Kidney (tissue), 14 donors: Measurements from ENCODE around the gene CHST13. TPM values are rescaled to one million over a fixed set of nuclear protein-coding genes. Genes with fewer than 3 reads are reported as not detected.
A peak's percentile ranks its signal among the peaks of the same experiment; 100 is the strongest.

Source experiments
- DNase-seq, 5 donors: peaks; one replicate each; pipeline ENCODE4 v3.0.0-alpha.2; 2013 to 2020
- FAIRE-seq: peaks from 2 replicates; lab custom pipeline; 2012; peaks lifted over from hg19 to GRCh38; lab: Jason Lieb, UNC
- H3K27ac ChIP-seq, 2 donors: one replicate each; pipeline ENCODE4 v1.7.0; 2013; ENCODE audit warnings: low read depth in 2 of 2, low read length in 2 of 2, inconsistent platforms in 1 of 2
- H3K27me3 ChIP-seq: one replicate; pipeline ENCODE4 v1.7.1; 2013; ENCODE audit warnings: low read length, inconsistent platforms; ENCODE audit not compliant: control insufficient read depth, insufficient read depth
- H3K36me3 ChIP-seq, 3 donors: one replicate each; pipeline versions ENCODE4 v1.7.0 to v1.7.1; 2013; ENCODE audit warnings: low read length in 3 of 3, control low read depth in 1 of 3, inconsistent platforms in 1 of 3; ENCODE audit not compliant: insufficient read depth in 3 of 3, control insufficient read depth in 2 of 3
- H3K4me1 ChIP-seq, 3 donors: one replicate each; pipeline versions ENCODE4 v1.7.0 to v1.7.1; 2013; ENCODE audit warnings: low read length in 3 of 3, inconsistent platforms in 1 of 3, low read depth in 1 of 3; ENCODE audit not compliant: control insufficient read depth in 2 of 3, insufficient read depth in 2 of 3
- H3K4me3 ChIP-seq, 3 donors: one replicate each; pipeline versions ENCODE4 v1.7.0 to v1.8.1; 2013; ENCODE audit warnings: low read length in 3 of 3, control low read depth in 1 of 3, inconsistent platforms in 1 of 3
- H3K9ac ChIP-seq, 3 donors: one replicate each; pipeline versions ENCODE4 v1.7.0 to v1.7.1; 2013; ENCODE audit warnings: low read length in 3 of 3, control low read depth in 1 of 3, inconsistent platforms in 1 of 3
- H3K9me3 ChIP-seq, 3 donors: one replicate each; pipeline versions ENCODE4 v1.7.0 to v1.7.1; 2013; ENCODE audit warnings: low read length in 3 of 3, control low read depth in 1 of 3, inconsistent platforms in 1 of 3; ENCODE audit not compliant: control insufficient read depth in 2 of 3, insufficient read depth in 1 of 3
- intact Hi-C: fragments of 100-400 bp; cut with DNase I; formaldehyde crosslinking; loops from one replicate; pipeline ENCODE4 v1.11.1; 2022
- polyA plus RNA-seq: library from polyadenylated mRNA; stranded (reverse); fragments of 350-450 nt; fragmentation: Illumina TruSeq; extraction: RNeasy Lipid Tissue Mini Kit (QIAGEN cat#74804); gene quantifications from one replicate; pipeline ENCODE4 v1.2.3, GENCODE V29; 2014; ENCODE audit warnings: low read depth, low replicate concordance; ENCODE audit not compliant: insufficient read depth
- total RNA-seq: library from RNA; stranded (reverse); fragmentation: NEBNext Ultra II Directional; extraction: Animal tissue kit (Norgen Biotek cat#: 25700); gene quantifications from one replicate; pipeline ENCODE4 v1.2.1, GENCODE V29; 2021
- TF ChIP-seq, protein P1 (sequence below): IDR thresholded peaks from 3 replicates; pipeline ENCODE4 v1.5.1; 2012; ENCODE audit warnings: mild to moderate bottlenecking, moderate library complexity, borderline replicate concordance; ENCODE audit not compliant: insufficient read depth; ENCODE audit errors: extremely low read depth
- donor health status: control.
- donor health status: control.
- donor health status: control.
- donor health status: control.
- donor health status: control.
- donor health status: DM: yes; HTN: yes; CAD: no.
- donor health status: Normal renal cell carcinoma (clear cell type).

The CHST13 gene
- total and polyA plus RNA-seq, 2 donors from 2014 or later, result 3.3 to 7.0 TPM

DNA sequence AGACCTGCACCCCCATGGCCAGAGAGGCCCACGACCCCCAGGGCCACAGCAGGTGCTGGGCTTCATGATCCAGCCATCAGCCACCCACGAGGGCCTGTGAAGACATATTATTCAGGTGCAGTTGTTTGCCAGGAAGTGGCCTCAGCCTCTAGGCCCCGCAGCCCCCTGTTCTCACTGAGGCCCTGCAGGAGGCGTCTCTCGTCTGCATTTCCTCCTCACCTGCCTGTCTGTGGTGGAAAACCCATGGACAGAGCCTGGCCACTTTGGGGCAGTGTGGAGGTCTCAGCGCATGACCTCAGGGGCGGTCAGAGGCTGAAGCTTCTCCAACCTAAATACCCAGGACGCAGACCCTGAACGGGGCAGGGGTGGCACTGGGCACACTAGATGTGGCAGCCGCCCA lies 25.0 kb upstream of the CHST13 start:
- Histone ChIP-seq H3K27me3 (no peaks in the 10 kb centered on the region), H3K9ac (no peak overlapping the region), H3K27ac (no peak overlapping the region), H3K4me3 (no peak overlapping the region), H3K36me3 (no peaks in the 10 kb centered on the region), H3K4me1 (no peaks in the 10 kb centered on the region), H3K9me3 (no peaks in the 10 kb centered on the region)
- TF ChIP-seq, protein P1, sequence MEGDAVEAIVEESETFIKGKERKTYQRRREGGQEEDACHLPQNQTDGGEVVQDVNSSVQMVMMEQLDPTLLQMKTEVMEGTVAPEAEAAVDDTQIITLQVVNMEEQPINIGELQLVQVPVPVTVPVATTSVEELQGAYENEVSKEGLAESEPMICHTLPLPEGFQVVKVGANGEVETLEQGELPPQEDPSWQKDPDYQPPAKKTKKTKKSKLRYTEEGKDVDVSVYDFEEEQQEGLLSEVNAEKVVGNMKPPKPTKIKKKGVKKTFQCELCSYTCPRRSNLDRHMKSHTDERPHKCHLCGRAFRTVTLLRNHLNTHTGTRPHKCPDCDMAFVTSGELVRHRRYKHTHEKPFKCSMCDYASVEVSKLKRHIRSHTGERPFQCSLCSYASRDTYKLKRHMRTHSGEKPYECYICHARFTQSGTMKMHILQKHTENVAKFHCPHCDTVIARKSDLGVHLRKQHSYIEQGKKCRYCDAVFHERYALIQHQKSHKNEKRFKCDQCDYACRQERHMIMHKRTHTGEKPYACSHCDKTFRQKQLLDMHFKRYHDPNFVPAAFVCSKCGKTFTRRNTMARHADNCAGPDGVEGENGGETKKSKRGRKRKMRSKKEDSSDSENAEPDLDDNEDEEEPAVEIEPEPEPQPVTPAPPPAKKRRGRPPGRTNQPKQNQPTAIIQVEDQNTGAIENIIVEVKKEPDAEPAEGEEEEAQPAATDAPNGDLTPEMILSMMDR, result no peak
- DNase-seq, result peak in 1 of 5 donors; percentile 49
- intact Hi-C loops, result no loop called here
- no peak for FAIRE-seq

DNA sequence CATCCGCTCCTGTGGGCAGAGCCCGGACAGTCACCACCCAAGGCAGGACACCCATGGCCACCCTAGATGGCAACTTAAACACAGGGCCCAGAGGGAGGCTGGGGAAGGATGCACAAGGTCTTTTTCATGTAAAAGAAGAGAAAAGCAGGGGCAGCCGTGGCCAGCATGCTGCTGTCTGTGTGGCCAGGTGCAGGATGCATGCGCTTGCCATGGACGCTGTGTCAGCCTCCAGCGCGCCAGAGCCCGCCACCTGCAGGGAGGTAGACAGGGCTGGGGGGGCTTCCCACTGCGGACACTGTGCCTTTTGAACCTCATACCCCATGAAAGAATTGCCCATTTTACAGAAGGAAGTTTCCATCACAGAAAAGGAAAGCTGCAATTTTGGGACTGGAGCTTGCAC lies 24.6 kb upstream of the CHST13 start:
- peak in 1 of 5 donors; percentile 55 for DNase-seq
- intact Hi-C loops, result no loop called here
- no peaks in the 10 kb centered on the region for H3K36me3 ChIP-seq
- H3K27ac ChIP-seq, result no peak overlapping the region
- FAIRE-seq, result no peak
- no peaks in the 10 kb centered on the region for H3K9me3 ChIP-seq
- no peaks in the 10 kb centered on the region for H3K27me3 ChIP-seq
- no peaks in the 10 kb centered on the region for H3K4me1 ChIP-seq
- TF ChIP-seq, protein P1, result no peak
- H3K9ac ChIP-seq, result no peak overlapping the region
- no peak overlapping the region for H3K4me3 ChIP-seq

DNA sequence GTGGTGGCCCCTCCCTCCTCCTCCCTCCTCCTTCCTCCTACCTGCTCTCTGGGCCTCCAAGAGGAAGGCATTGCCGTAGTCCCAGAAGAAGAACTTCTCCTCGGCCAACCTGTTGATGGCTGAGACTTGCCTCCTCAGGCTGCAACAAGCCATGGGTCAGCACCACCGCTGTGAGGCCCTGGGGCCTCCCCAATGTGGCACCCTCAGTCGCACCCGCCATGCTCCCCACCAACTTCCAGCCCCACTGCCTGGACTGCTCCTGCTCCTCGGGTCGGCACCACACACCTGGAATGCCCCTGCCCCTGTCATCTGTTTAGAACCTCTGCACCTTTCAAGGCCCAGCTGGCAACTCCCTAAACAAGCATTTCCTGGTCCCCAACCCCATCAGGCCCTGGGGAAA lies 23.9 kb upstream of the CHST13 start:
- H3K27me3 ChIP-seq, result no peaks in the 10 kb centered on the region
- H3K9ac ChIP-seq, result no peak overlapping the region
- H3K27ac ChIP-seq, result no peak overlapping the region
- H3K4me3 ChIP-seq, result no peak overlapping the region
- TF ChIP-seq, protein P1, result no peak
- DNase-seq (peak in 1 of 5 donors; percentile 40), FAIRE-seq (no peak)
- intact Hi-C loops, result no loop called here
- no peaks in the 10 kb centered on the region for H3K9me3 ChIP-seq
- H3K36me3 ChIP-seq, result no peaks in the 10 kb centered on the region
- H3K4me1 ChIP-seq, result no peaks in the 10 kb centered on the region

DNA sequence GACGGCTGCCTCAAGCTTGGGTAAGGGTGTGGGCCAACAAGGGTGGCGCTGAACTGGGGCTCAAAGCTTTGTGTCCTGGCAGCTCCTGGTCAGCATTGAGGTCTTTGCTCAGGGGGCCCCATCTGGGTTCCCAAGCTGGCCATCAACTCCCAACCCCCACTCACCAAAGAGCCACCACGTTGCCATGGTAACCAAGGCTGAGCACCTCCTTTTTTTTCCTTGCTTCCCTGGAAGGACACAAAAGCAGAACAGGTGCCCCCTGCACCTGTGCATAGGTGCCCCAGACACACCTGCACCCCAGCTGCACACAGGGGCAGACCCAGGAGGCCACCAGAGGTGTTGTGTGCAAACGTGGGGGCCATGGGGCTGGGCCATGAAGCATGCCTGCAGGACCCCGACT lies 22.9 kb upstream of the CHST13 start:
- H3K27me3 ChIP-seq, result no peaks in the 10 kb centered on the region
- TF ChIP-seq, protein P1, result no peak
- peak in 1 of 5 donors; percentile 41 for DNase-seq
- H3K9me3 ChIP-seq, result no peaks in the 10 kb centered on the region
- no peak overlapping the region for H3K27ac ChIP-seq
- intact Hi-C loops, result no loop called here
- no peaks in the 10 kb centered on the region for H3K4me1 ChIP-seq
- no peaks in the 10 kb centered on the region for H3K36me3 ChIP-seq
- no peak for FAIRE-seq
- no peak overlapping the region for H3K9ac ChIP-seq
- H3K4me3 ChIP-seq, result no peak overlapping the region
